Ishikawa (cell line): ENCODE results near the gene CAT.

Source experiments
- CEBPB ChIP-seq: IDR thresholded peaks from 2 replicates; pipeline ENCODE4 v1.6.1; 2012
- CREB1 ChIP-seq: IDR thresholded peaks from 2 replicates; pipeline ENCODE4 v1.6.1; 2012; ENCODE audit warnings: low read depth
- EGR1 ChIP-seq: IDR thresholded peaks from 2 replicates; pipeline ENCODE4 v1.6.1; 2012
- EP300 ChIP-seq: IDR thresholded peaks from 2 replicates; pipeline ENCODE4 v1.6.1; 2012; ENCODE audit warnings: borderline replicate concordance
- FOXM1 ChIP-seq: IDR thresholded peaks from 2 replicates; pipeline ENCODE4 v1.6.1; 2012; ENCODE audit warnings: low read depth, borderline replicate concordance
- RAD21 ChIP-seq: IDR thresholded peaks from 2 replicates; pipeline ENCODE4 v1.6.1; 2012; ENCODE audit warnings: low read depth
- TAF1 ChIP-seq: IDR thresholded peaks from 2 replicates; pipeline ENCODE4 v1.6.1; 2012; ENCODE audit warnings: low read depth, mild to moderate bottlenecking
- TCF12 ChIP-seq: IDR thresholded peaks from 2 replicates; pipeline ENCODE4 v1.6.1; 2012; ENCODE audit warnings: low read depth
- TEAD4 ChIP-seq: IDR thresholded peaks from 2 replicates; pipeline ENCODE4 v1.6.1; 2012
- YY1 ChIP-seq: IDR thresholded peaks from 2 replicates; pipeline ENCODE4 v1.6.1; 2012; ENCODE audit warnings: low read depth
- ZBTB7A ChIP-seq: IDR thresholded peaks from 2 replicates; pipeline ENCODE4 v1.6.1; 2012; ENCODE audit warnings: low read depth
- TF ChIP-seq, protein P1 (sequence below): IDR thresholded peaks from 2 replicates; pipeline ENCODE4 v1.6.1; 2012
- TF ChIP-seq, protein P2 (sequence below): IDR thresholded peaks from 2 replicates; pipeline ENCODE4 v1.6.1; 2012; ENCODE audit warnings: low read depth, mild to moderate bottlenecking

DNA sequence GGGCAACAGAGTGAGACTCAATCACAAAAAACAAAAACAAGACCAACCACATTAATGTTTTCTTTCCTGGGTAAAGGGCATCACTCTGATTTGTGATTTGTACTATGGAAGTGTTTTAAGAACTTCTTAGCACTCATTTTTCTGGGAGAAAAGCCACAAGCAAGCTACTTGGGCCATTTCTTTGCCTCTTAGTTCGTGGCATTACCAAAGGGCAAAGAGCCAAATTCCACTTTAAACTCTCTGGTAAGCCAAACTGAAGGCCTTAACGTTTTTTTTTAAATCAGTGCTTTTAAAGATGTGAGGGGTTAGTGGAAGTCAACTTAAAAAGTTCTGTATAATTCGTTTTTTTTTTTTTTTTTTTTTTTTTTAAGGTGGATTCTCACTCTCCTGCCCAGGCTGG, 36.9 kb downstream of the CAT start:
- TF ChIP-seq RAD21, result no peak
- no peak for TF ChIP-seq FOXM1
- TF ChIP-seq, protein P1, sequence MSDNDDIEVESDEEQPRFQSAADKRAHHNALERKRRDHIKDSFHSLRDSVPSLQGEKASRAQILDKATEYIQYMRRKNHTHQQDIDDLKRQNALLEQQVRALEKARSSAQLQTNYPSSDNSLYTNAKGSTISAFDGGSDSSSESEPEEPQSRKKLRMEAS, result no peak
- TF ChIP-seq, protein P2, sequence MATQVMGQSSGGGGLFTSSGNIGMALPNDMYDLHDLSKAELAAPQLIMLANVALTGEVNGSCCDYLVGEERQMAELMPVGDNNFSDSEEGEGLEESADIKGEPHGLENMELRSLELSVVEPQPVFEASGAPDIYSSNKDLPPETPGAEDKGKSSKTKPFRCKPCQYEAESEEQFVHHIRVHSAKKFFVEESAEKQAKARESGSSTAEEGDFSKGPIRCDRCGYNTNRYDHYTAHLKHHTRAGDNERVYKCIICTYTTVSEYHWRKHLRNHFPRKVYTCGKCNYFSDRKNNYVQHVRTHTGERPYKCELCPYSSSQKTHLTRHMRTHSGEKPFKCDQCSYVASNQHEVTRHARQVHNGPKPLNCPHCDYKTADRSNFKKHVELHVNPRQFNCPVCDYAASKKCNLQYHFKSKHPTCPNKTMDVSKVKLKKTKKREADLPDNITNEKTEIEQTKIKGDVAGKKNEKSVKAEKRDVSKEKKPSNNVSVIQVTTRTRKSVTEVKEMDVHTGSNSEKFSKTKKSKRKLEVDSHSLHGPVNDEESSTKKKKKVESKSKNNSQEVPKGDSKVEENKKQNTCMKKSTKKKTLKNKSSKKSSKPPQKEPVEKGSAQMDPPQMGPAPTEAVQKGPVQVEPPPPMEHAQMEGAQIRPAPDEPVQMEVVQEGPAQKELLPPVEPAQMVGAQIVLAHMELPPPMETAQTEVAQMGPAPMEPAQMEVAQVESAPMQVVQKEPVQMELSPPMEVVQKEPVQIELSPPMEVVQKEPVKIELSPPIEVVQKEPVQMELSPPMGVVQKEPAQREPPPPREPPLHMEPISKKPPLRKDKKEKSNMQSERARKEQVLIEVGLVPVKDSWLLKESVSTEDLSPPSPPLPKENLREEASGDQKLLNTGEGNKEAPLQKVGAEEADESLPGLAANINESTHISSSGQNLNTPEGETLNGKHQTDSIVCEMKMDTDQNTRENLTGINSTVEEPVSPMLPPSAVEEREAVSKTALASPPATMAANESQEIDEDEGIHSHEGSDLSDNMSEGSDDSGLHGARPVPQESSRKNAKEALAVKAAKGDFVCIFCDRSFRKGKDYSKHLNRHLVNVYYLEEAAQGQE, result no peak
- TF ChIP-seq TAF1, result no peak
- no peak for TF ChIP-seq EGR1
- TF ChIP-seq TEAD4, result no peak
- no peak for TF ChIP-seq CEBPB
- TF ChIP-seq EP300, result no peak
- no peak for TF ChIP-seq ZBTB7A
- TF ChIP-seq TCF12, result no peak
- TF ChIP-seq CREB1, result no peak
- TF ChIP-seq YY1, result no peak
